ENCODE measurements around the gene RASSF4. TPM values are rescaled to one million over a fixed set of nuclear protein-coding genes. Genes with fewer than 3 reads are reported as not detected.

The RASSF4 gene
- polyA plus RNA-seq, 1 donor (not counting 4 experiments of a cell fraction or from before 2014, with no cell fraction given): 0.20 TPM

DNA sequence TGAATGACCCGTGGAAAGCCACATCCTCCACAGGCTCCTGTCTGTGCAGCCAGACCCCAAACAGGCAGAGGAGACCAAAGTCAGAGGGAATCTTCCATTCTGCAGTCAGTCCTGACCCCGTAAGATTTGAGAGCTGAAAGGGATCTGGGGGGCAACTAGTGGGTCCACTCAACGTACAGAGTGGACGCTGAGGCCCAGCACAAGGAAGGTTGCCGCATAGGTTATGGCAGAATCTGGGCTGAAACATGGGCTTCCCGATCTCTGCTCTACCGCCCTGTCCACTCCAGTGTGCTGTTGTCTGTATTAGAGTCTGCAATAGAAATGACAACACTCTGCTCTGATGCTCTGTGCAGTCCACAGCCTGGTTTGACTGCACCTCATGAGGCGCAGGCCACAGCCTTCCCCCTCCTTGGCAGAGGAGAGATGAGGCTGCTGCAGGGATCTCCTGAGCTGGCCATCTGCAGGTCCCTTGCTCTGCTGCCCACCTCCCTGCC lies 33.2 kb downstream of the RASSF4 start:
- H3K79me2 ChIP-seq (ENCODE audit: control insufficient read depth, insufficient read depth, low read length): no peaks in the 10 kb centered on the region
- H3K4me2 ChIP-seq (ENCODE audit: control insufficient read depth, extremely low read depth, insufficient read depth, low read depth, low read length): no peak overlapping the region
- no peak overlapping the region for H3K27ac ChIP-seq (ENCODE audit: control insufficient read depth, insufficient read depth, low read length)
- no peak overlapping the region for H2AFZ ChIP-seq (ENCODE audit: control insufficient read depth, low read length)
- no peaks in the 10 kb centered on the region for H3K36me3 ChIP-seq (ENCODE audit: control insufficient read depth in 2 of 2, extremely low read depth in 1 of 2, insufficient read depth in 2 of 2, low read length in 2 of 2)
- no peak overlapping the region for H3K9ac ChIP-seq (ENCODE audit: control insufficient read depth, extremely low read depth, insufficient read depth, low read length)
- H3K9me3 ChIP-seq (ENCODE audit: control insufficient read depth, low read depth, low read length): no peaks in the 10 kb centered on the region
- no peak for DNase-seq (ENCODE audit: low read depth, low spot score)
- H3K9me1 ChIP-seq (ENCODE audit: control insufficient read depth, extremely low read depth, insufficient read depth, low read length): no peaks in the 10 kb centered on the region
- TF ChIP-seq EZH2 (IDR thresholded peaks at IDR 0.05; ENCODE audit: low read length): no peak
- TF ChIP-seq, protein P1, sequence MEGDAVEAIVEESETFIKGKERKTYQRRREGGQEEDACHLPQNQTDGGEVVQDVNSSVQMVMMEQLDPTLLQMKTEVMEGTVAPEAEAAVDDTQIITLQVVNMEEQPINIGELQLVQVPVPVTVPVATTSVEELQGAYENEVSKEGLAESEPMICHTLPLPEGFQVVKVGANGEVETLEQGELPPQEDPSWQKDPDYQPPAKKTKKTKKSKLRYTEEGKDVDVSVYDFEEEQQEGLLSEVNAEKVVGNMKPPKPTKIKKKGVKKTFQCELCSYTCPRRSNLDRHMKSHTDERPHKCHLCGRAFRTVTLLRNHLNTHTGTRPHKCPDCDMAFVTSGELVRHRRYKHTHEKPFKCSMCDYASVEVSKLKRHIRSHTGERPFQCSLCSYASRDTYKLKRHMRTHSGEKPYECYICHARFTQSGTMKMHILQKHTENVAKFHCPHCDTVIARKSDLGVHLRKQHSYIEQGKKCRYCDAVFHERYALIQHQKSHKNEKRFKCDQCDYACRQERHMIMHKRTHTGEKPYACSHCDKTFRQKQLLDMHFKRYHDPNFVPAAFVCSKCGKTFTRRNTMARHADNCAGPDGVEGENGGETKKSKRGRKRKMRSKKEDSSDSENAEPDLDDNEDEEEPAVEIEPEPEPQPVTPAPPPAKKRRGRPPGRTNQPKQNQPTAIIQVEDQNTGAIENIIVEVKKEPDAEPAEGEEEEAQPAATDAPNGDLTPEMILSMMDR (optimal IDR thresholded peaks at IDR 0.05 in 1 of 3, IDR thresholded peaks at IDR 0.05 in 1 of 3, conservative IDR thresholded peaks at IDR 0.05 in 1 of 3; ENCODE audit: extremely low read depth in 1 of 3, insufficient read depth in 2 of 3, low read length in 3 of 3): no peak
- no peaks in the 10 kb centered on the region for H3K4me1 ChIP-seq (ENCODE audit: control insufficient read depth, extremely low read depth, insufficient read depth, low read length)
- FAIRE-seq: no peak
- no peak overlapping the region for H3K4me3 ChIP-seq (ENCODE audit: control insufficient read depth in 2 of 3, extremely low read depth in 1 of 3, insufficient read depth in 2 of 3, low read depth in 1 of 3, low read length in 3 of 3)
- H4K20me1 ChIP-seq (ENCODE audit: control insufficient read depth, extremely low read depth, insufficient read depth, low read length): no peaks in the 10 kb centered on the region
- dilution Hi-C loops (cut with MboI; ENCODE audit: extremely low pct_ligation_motif_present, low sequenced_read_pairs): no loop called here
- H3K27me3 ChIP-seq (ENCODE audit: control insufficient read depth, extremely low read depth, insufficient read depth, low read length): peaks cover 7% of the 10 kb centered on the region

DNA sequence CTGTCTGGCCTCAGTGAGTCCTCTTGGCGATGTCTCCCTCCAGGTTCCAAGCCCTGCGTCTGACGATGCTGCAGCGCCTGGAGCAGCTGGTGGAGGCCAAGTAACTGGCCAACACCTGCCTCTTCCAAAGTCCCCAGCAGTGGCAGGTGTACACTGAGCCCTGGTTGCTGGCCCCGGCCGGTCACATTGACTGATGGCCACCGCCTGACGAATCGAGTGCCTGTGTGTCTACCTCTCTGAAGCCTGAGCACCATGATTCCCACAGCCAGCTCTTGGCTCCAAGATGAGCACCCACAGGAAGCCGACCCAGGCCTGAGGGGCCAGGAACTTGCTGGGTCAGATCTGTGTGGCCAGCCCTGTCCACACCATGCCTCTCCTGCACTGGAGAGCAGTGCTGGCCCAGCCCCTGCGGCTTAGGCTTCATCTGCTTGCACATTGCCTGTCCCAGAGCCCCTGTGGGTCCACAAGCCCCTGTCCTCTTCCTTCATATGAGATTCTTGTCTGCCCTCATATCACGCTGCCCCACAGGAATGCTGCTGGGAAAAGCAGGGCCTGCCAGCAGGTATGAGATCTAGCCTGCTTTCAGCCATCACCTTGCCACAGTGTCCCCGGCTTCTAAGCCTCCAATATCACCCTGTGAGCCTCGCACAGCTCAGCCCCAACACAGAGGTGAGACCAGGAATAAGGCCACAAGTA lies 33.8 kb downstream of the RASSF4 start:
- dilution Hi-C loops (cut with MboI; ENCODE audit: extremely low pct_ligation_motif_present, low sequenced_read_pairs): no loop called here
- H2AFZ ChIP-seq (ENCODE audit: control insufficient read depth, low read length): no peak overlapping the region
- no peaks in the 10 kb centered on the region for H3K9me1 ChIP-seq (ENCODE audit: control insufficient read depth, extremely low read depth, insufficient read depth, low read length)
- H3K9me3 ChIP-seq (ENCODE audit: control insufficient read depth, low read depth, low read length): no peaks in the 10 kb centered on the region
- no peak for DNase-seq (ENCODE audit: low read depth, low spot score)
- no peaks in the 10 kb centered on the region for H3K4me1 ChIP-seq (ENCODE audit: control insufficient read depth, extremely low read depth, insufficient read depth, low read length)
- H4K20me1 ChIP-seq (ENCODE audit: control insufficient read depth, extremely low read depth, insufficient read depth, low read length): no peaks in the 10 kb centered on the region
- H3K27ac ChIP-seq (ENCODE audit: control insufficient read depth, insufficient read depth, low read length): no peak overlapping the region
- H3K79me2 ChIP-seq (ENCODE audit: control insufficient read depth, insufficient read depth, low read length): no peaks in the 10 kb centered on the region
- TF ChIP-seq, protein P1 (optimal IDR thresholded peaks at IDR 0.05 in 1 of 3, IDR thresholded peaks at IDR 0.05 in 1 of 3, conservative IDR thresholded peaks at IDR 0.05 in 1 of 3; ENCODE audit: extremely low read depth in 1 of 3, insufficient read depth in 2 of 3, low read length in 3 of 3): no peak
- no peak for TF ChIP-seq EZH2 (IDR thresholded peaks at IDR 0.05; ENCODE audit: low read length)
- FAIRE-seq: no peak
- no peak overlapping the region for H3K4me2 ChIP-seq (ENCODE audit: control insufficient read depth, extremely low read depth, insufficient read depth, low read depth, low read length)
- no peaks in the 10 kb centered on the region for H3K36me3 ChIP-seq (ENCODE audit: control insufficient read depth in 2 of 2, extremely low read depth in 1 of 2, insufficient read depth in 2 of 2, low read length in 2 of 2)
- H3K27me3 ChIP-seq (ENCODE audit: control insufficient read depth, extremely low read depth, insufficient read depth, low read length): peaks cover 9% of the 10 kb centered on the region
- no peak overlapping the region for H3K4me3 ChIP-seq (ENCODE audit: control insufficient read depth in 2 of 3, extremely low read depth in 1 of 3, insufficient read depth in 2 of 3, low read depth in 1 of 3, low read length in 3 of 3)
- no peak overlapping the region for H3K9ac ChIP-seq (ENCODE audit: control insufficient read depth, extremely low read depth, insufficient read depth, low read length)
